GM18517 (cell line): ENCODE data around the gene ZNF445.
"Not testable (repeated sequence)": the region's sequence is repeated elsewhere in the genome, so short reads cannot be mapped to it uniquely, and the experiment has no call there.

Experiments
- ATAC-seq: cut with Tn5 transposase; IDR thresholded peaks from one replicate; pipeline ENCODE4 v1.9.1; 2021; ENCODE audit warnings: mild to moderate bottlenecking, moderate library complexity; ENCODE audit not compliant: unreplicated experiment

ZNF445 gene

GRCh38 chr3:44411031-44411645 lies 66.3 kb downstream of the ZNF445 start:
- no peak for ATAC-seq

- no peak for ATAC-seq
These were observed 67.6 kb downstream of the ZNF445 start for GRCh38 chr3:44409640-44410410.

GRCh38 chr3:44402548-44402947 lies 74.9 kb downstream of the ZNF445 start:
- no peak for ATAC-seq

- ATAC-seq, result no peak
These were observed 76.7 kb downstream of the ZNF445 start for GRCh38 chr3:44400771-44401170.

GRCh38 chr3:44398853-44399252 lies 78.6 kb downstream of the ZNF445 start:
- no peak for ATAC-seq

- ATAC-seq, result not testable (repeated sequence)
These were observed 79.2 kb downstream of the ZNF445 start for GRCh38 chr3:44398271-44398670.

GRCh38 chr3:44396200-44397171 lies 81.0 kb downstream of the ZNF445 start:
- no peak for ATAC-seq

- ATAC-seq, result no peak
These were observed 81.8 kb downstream of the ZNF445 start for GRCh38 chr3:44395714-44396113.

GRCh38 chr3:44392489-44392888 lies 85.0 kb downstream of the ZNF445 start:
- no peak for ATAC-seq

GRCh38 chr3:44387404-44387803 lies 90.1 kb downstream of the ZNF445 start:
- ATAC-seq, result no peak
